ENCODE results near the gene ATF6.

DNA sequence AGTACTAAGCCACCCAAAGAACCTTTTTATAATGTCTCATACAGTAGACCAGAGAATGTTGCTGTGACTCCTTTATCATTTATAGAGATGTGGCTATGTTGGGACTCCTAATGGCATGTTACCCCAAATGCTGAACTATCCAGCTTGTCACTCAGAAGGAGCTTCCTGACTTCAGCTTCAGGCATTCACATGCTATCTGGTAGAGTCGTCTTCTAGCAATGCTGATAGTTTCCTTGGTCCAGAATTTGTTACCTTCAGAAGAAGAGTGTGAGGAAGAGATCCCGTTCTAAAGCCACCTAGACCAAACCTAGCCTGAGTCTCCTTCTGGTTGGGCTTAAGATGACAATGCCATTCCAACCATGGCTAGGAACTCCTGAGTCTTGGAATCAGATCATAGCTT lies 189.5 kb downstream of the ATF6 start:
- TF ChIP-seq SUZ12 (IDR thresholded peaks at IDR 0.05; ENCODE audit: extremely low read depth, insufficient read depth, insufficient read length) (no peak), YY1 (IDR thresholded peaks at IDR 0.05; ENCODE audit: insufficient read depth, insufficient read length) (no peak)
